Activated CD8-positive, alpha-beta memory T cell treated with anti-CD3 and anti-CD28 coated beads, Interleukin-2, amount 50 U/mL, for 1 hour (primary cell): ENCODE results near the gene DPPA2.
"Not testable (repeated sequence)": the region's sequence is repeated elsewhere in the genome, so short reads cannot be mapped to it uniquely, and the experiment has no call there.

Source experiments
- DNase-seq: peaks from one replicate; pipeline ENCODE4 v3.0.0-alpha.2; 2020; ENCODE audit errors: extremely low read depth

The DPPA2 gene, protein sequence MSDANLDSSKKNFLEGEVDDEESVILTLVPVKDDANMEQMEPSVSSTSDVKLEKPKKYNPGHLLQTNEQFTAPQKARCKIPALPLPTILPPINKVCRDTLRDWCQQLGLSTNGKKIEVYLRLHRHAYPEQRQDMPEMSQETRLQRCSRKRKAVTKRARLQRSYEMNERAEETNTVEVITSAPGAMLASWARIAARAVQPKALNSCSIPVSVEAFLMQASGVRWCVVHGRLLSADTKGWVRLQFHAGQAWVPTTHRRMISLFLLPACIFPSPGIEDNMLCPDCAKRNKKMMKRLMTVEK

DNA sequence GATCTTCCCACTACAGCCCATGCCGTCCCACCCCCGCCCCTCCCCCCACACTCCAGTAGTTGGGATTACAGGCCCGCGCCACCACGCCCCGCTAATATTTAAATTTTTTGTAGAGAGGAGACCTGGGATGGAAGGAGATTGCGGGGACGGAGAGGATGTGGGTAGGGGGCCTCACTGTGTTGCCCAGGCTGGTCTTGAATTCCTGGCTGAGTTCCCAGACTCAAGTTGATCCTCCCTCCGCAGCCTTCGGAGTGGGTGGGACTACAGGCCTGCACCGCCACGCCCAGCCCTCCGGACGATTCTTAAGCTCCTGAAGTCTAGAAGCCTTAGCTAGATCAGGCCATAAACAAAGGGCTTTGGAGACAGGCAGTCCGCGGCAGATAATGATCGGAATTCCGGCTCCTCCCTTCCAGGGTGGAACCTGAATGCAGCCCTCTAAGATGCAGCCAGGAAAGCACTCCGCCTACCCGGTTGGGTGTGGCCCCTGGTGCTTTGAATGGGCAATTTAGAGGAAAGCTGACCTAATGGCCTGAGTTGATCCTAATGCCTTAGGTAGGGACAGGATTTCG, at the start of gene DPPA2:
TSS of gene DPPA2 (minus strand) at position 356 of the 569 bp plus-strand sequence. CDS start 1,975 bp downstream, outside the sequence.
- DNase-seq = no peak

DNA sequence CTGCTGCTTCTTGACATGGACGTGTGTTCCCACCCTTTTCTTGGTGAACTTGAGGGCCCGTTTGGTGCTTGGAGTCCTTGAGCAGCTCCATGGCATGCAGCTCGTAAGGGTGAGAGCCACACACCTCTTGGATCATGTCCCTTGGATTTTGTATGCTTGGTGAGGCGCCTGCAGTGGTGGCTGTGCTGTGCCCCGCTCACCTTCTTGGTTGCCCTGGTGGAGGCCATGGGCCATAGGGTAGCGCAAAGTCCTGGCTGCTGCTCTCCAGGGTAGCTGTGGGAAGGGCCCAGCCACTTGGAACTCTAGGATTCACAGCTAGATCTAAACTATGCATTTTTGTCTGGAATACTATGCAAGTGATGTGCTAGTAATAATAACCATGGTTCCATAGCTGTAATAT, 47.8 kb upstream of the DPPA2 start:
- DNase-seq = no peak

DNA sequence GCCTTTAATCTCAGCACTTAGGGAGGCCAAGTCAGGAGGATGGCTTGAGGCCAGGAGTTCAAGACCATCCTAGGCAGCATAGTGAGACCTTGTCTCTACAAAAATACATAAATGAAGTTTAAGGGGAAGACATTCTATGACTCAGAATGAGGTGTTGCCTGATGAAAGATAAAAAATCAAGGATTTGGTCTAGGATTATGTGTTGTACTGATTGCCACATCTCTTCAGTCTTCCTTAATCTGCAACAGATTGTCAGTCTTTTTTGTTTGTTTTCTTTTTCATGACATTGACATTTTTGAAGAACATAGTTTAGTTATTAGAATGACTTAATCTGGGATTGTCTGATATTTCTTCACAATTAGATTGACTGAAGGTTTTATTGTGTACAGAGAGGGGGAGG, 47.3 kb upstream of the DPPA2 start:
- no peak for DNase-seq

DNA sequence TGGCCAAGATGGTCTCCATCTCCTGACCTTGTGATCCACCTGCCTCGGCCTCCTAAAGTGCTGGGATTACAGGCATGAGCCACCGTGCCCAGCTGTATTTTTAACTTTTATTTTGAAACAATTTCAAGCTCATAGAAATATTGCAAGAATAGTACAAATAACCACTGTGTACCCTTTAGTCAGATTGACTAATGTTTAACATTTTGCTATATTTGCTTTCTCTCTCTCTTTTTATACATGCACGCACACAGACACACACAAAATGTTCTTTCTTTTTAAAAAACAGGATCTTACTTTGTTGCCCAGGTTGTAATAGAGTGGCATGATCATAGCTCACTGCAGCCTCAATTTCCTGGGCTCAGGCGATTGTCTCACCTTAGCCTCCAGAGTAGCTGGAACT, 46.5 kb upstream of the DPPA2 start:
- no peak for DNase-seq

DNA sequence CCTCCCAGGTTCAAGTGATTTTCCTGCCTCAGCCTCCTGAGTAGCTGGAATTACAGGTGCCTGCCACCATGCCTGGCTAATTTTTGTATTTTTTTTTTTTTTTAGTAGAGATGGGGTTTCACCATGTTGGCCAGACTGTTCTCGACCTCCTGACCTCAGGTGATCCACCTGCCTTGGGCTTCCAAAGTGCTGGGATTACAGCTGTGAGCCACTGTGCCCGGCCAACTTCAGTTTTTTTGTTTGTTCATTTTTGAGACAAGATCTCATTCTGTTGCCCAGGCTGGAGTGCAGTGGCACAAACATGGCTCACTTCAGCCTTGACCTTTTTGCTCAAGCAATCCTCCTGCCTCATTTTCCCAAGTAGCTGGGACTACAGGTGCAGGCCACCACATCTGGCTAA, 42.5 kb upstream of the DPPA2 start:
- DNase-seq = not testable (repeated sequence)

DNA sequence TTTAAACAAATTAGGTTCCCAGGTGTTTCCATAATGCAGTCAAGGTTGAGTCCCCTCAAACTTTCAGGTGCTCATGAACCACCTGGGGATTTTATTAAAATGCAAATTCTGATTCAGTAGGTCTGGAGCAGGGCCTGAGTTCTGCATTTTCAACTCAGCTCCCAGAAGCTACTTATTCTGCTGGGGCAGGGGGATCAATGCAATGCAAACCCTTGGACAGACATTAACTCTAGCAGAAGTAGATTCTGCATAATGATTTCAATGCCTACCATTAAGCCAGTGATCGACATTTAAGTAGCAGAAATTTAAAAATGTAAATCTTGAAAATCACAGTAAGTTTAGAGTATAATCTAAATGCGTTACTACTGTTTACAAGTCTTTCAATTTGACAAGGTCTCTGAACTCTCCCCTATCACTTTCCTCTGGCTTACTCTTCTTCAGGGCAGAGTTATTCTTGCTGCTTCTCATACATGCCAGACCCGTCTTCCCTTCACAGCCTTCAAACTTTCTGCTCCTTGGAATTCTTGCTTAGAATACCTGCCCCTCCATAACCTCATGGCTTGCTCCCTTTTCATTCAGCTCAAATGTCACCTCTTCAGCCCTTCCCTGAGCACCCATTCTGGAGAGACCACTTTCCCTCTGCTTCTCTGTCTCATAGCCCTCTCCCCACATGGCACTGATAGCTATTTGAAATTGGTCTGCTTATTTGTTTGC, 40.3 kb upstream of the DPPA2 start:
- no peak for DNase-seq

DNA sequence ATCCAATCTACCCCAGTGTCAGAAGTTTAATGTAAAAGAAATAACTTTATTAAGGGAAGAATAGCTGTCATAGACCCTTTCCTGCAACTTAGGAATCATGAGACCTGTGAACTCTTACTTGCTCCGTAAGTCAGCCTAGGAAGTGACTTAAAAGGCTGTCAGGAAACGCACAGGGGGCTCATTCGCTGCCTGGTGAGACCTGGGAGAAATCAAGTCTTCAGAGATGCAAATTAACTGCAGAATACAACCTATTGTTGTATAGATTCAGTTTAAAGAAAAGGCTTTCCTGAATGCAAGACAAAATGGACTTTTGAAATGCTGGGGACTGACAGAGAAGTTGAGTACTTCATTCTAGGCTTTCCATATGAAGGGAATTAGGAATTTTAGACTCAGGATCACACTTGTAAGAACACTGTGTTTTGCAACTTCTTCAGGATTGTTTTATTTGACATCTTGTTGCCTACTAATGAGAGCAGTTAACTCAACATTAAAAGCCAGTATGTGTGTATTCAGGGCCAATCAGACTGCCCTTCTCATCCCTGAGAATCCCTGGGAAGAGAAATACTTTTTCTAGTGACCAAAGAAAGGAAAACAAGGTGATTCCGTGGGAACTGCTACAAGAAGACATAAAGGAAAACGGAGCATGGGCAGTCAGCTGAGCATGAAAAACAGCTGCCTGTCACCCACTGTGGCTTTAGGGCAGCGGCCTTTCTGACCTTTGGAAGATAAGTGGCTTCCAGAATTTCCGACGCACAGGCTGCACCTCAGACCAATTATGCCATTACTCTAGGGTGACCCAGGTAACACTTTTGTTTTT, 39.5 kb upstream of the DPPA2 start:
- DNase-seq = no peak

DNA sequence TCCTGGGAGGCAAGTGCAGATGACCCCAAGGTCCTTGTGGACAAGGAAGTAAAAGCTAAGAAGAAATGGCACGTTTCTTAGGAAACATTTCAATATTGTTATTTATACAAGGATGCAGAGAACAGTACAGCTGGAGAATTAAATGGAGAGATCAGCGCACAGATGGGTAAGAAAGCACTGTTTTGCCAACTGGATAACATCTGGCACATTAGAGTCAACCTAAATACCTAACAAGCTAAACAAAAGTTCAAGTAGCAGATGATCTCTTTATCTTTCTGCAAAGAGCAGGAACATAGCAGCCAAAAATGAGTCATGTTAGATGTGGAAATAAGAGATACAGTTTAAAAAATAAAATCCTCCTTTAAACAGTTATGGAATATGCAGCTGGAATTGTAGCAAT, 36.7 kb upstream of the DPPA2 start:
- DNase-seq = no peak

DNA sequence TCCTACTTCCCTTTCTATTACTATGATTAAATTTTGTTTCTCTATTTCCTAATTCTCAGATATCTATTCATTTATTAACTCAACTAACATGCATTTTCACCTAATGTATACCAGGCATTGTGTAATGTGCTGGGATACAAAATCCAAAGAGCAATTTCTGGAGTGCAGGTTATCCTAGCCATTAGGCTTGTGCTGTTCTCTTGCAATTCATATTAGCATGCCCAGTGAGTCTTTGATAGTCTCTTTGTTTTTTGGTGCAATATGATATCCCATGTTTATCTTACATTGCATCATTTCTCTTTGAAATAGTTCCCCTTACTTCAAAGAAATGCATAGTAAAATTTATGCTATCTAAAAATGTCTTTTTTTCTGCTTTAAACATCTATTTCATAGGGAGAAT, 34.9 kb upstream of the DPPA2 start:
- DNase-seq = no peak

DNA sequence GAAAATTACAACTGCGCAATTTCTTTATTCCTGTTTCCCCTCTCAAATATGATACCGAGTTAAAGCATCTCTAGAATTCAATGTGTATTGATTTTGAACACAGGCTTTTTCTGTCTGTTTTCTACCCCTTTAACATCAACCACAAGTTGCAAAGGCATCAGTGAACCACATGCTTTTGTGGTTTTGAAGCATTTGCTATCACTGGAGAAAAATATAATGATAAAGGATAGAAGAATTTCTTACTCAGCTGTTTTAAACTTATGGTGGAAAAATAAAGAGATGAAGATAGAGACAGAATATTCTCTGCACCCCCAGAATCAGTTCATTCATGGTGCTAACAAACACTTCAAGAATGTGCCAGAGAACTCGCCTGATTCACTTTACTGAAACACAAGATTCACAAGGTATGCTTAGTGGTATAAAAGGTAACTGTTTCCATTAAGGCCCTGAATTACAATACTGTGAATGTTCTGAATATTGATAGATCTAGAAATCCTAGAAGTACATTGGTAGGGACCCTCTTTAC, 30.5 kb upstream of the DPPA2 start:
- DNase-seq = no peak

DNA sequence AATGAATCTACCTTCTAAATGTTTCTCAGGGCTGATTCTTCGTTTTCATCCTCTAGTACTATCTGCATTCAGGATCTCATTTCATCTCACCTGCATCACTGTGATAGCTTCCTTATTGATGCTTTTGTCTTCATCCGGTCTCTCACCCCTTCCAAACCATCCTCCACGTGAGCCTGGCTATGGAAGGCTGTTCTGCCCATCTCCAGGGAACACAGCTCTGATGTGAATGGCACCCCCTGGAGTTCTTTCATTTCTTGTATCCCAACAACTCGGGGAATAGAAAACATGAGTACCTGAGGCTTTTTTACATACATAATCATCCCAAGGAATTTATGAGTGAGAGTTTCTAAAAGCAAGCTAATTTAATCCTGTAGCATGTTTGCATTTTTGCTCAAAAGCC, 29.8 kb upstream of the DPPA2 start:
- no peak for DNase-seq

DNA sequence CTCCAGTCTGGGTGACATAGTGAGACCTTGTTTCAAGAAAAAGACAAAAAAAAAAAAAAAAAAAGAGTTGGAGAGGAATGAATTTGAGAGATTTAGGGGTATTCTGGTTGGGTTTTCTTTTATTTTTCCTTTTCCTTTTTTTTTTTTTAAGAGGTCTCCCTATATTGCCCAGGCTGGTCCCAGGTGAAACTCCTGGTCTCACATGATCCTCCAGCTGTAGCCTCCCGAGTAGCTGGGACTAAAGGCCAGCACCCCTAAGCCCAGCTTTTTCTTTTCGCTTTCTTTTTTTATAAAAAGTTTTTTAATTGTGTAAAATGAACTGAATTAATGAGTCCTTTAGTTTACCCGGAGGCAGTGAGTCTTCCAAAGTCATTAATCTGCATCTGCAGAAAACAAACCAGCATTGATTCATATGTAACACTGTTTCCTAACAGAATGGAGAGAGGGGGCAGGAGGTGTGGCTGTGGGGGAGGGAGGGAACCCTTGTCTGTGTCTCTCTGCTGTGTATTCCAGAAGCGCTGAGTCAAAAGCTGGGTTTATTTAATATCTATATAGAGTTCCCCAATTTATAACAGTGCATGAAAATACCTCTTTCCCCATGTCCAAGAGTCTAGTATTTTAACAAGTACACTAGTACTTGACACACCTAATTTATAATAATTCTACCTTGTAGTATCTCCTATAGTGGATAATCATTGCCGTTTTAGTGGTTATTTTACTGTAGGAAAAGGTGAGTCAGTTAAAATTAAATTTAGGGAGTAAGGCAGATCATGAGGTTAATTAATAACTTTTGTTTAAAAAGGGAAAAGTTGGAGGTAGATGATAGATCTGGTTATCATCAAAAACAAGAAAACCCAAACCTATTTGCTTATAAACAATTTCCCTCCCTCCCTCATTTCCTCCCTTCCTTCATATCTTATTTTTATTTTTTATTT, 23.7 kb upstream of the DPPA2 start:
- DNase-seq = no peak

DNA sequence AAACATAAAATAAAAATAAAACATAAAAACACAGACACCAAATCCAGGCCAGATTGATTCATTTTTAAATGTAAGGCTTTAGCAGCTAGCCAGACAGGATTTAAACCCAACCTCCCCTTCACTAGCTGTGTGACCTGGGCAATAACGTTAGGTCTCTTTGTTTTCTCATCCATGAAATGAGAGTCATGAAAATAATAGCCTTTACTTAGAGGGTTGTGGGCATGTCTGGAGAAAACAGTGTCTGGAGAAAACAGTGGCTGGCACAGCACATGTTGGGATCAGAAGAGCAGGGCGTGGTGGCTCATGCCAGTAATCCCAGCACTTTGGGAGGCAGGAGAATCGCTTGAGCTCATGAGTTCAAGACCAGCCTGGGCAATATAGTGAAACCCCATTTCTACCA, 22.9 kb upstream of the DPPA2 start:
- DNase-seq = no peak

DNA sequence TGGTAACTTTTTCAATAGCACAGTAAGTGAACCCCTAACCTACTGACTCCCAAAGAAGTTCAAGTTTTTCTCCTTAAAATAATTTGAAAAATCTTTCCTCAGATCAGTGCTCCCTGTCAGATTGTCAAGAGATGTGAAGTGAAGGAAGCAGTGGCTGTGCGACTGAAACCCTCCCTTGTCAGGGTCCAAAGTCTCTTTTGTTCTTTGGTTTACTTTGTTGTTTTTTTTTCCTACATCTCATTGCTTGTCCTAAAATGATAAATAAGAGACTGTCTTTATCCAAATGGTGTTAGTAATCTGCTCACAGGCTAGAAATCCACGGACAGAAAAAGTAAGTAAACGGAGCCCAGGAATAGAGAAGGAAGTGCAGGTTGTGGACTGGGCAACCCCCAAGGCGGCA, 22.0 kb upstream of the DPPA2 start:
- DNase-seq = no peak

DNA sequence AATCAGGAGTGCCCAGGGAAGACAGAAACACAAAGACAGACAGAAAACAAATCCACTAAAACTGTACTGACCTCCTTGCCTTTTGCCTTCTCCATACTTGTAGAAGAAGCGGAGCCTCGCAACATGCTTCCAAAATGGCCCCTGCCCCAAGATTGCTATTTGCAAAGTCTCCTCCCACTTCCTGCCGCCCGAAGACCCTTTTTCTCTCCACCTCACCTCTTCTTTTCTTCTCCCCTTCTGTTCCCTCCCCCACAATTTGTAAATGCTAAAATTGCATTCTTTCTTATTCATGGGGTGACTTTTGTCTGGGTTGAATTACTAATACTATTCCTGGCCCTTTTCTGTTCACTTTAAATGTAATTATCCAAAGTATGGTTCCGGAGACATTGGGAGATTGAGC, 21.1 kb upstream of the DPPA2 start, which contains the start of gene DPPA4:
TSS of gene DPPA4 (minus strand) at position 154 of the 400 bp plus-strand sequence. CDS start at position 125, 29 bp downstream.
- DNase-seq = no peak

DNA sequence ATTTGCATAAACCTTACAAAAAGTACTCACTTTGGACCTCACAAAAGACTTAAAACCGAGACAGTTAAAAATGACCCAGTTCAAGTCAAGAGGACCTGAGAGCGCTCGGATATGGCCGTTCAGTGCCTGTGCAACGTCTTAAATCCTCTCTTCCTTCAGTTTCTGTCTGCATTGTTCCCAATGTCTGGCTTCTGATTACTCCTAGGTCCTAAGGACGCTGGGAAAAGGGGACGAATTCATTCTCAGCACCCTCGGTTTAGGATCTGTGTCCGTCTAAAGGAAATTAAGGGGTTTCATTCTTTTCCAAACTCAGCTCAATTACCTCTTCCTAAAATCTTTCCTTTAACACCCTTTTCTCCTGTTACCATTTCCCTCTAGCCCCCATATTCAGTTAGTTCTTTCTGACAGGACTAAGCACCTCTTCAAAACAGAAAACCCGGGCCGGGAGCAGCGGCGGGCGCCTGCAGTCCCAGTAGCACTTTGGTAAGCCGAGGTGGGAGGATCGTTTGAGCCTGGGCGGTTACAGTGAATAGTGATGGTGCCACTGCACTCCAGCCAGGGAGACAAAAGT, 20.1 kb upstream of the DPPA2 start:
- DNase-seq = no peak

DNA sequence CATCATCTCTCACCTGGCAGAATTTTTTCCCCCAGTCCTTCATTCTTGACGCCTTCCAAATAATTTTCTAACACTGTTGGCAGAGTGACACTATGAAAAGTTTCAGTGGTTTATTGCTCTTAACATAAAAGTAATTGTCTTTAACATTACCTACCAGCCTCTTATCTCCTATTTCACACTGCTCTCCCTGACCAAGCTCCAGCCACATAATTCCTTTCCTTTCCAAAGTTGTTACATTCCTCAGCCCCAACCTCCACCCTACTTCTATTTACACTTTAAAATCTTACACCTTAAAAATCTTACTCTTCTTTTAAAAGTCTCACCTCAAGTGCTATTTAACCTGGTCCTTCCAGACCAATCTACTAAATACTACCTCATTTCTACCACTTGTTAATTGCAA, 18.3 kb upstream of the DPPA2 start:
- no peak for DNase-seq

DNA sequence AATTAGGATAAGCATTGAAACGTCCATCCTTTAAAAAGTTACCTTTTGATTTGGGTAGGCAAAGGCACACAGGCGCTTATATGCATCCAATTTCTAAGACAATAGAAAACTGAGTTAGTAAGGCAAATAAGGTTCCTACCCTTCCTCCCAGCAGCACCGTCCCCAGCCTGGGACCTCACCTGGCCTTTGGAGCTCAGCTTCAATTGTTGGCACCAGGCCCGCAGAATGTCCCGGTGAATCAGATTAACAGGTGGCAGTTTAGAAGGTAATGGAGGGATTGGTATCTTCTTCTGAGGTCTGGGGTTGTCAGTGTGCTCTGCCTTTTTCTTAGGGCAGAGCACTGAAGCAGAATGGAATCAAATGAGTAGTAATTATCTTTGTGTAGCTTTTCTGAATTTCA, 15.4 kb upstream of the DPPA2 start:
- no peak for DNase-seq

DNA sequence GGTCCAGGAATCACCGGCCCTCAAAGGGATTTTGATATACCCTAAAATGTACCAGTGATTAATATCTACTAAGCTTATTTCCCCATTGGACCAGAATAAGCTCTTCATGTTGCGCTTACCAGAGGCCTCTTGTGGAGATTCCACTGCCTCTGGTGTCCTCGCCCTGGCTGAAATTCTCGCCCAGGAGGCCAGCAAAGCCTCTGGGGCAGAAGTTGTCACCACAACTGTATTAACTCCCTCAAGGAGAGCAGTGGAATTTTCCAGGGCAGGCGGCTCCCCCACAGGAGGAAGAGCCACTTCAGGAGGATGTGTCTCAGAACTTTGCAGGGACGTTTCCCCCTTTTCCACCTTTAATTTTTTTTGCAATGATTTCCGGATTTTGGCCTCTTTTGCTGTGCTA, 14.1 kb upstream of the DPPA2 start:
- DNase-seq = no peak

DNA sequence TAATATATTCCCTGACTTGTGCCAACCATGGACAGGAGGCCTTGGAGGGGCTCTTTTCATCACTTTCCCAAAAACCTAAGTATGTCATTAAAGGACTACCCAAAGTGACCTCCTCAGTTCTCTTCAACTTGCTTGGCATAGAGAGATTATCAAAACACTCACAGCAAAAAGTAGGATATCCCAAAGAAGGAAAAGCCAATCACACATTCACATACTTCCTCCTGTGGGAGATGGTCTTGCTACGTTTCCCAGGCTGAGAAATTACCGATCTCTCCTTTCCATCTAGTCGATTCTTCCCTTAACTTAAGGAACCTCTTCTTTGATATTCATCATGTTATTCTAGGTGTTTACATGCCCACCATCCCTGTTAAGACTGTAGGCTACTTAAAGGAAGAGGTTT, 11.9 kb upstream of the DPPA2 start:
- DNase-seq = no peak

DNA sequence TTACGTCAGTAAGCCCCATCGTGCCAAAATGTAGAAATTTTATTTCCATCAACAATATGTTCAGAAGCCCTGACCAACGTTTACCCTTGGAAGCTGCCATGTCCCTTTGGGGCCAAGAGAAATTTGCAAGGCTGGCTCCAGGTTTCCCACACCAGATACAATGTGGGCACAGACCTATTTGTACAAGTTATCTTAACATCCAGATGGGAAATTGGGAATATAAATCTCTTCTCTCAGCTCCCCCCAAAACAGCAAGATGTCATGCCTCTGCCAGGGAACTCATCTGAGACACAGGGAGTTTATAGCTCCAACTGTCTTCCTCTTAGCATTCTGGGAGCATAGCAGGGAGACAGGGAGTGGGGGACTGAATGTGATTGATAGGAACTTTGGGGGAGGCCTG, 9.3 kb upstream of the DPPA2 start:
- no peak for DNase-seq
